OCI-LY7 (cell line): ENCODE data around the gene PADI3. TPM values are rescaled to one million over a fixed set of nuclear protein-coding genes. Genes with fewer than 3 reads are reported as not detected.
"Not testable (repeated sequence)": the region's sequence is repeated elsewhere in the genome, so short reads cannot be mapped to it uniquely, and the experiment has no call there.

Source experiments
- BruUV-seq: library from RNA; stranded (reverse); fragments of 400-500 nt; replicated peaks from 2 replicates; lab custom pipeline; 2021; lab: Mats Ljungman, UMichigan
- CTCF ChIA-PET: fragments of 300-600 bp; sonication (Branson Sonifier 250); formaldehyde crosslinking; loops from one replicate; lab custom pipeline; 2022; ENCODE audit warnings: antibody characterized with exemption; ENCODE audit not compliant: unreplicated experiment; lab: Charles Lee
- POLR2A ChIA-PET: fragments of 300-600 bp; sonication (Branson Sonifier 250); formaldehyde crosslinking; loops from one replicate; lab custom pipeline; 2022; ENCODE audit warnings: antibody characterized with exemption; lab: Charles Lee
- DNase-seq: peaks from one replicate; pipeline ENCODE4 v3.0.0-alpha.2; 2015; ENCODE audit warnings: low spot score
- H2AFZ ChIP-seq: fragments of 200-600 bp; sonication (generic), shearing (Covaris generic); 2 replicates; pipeline ENCODE4 v1.6.1; 2014; ENCODE audit warnings: mild to moderate bottlenecking, antibody characterized with exemption, low read length, moderate library complexity
- H3K27ac ChIP-seq: fragments of 200-600 bp; sonication (generic); 2 replicates; pipeline ENCODE4 v1.5.1; 2014; ENCODE audit warnings: mixed run types, low read depth, mild to moderate bottlenecking, moderate library complexity, low read length, inconsistent platforms; ENCODE audit not compliant: poor library complexity, severe bottlenecking
- H3K36me3 ChIP-seq: fragments of 200-600 bp; sonication (generic); 2 replicates; pipeline ENCODE4 v1.6.1; 2014; ENCODE audit warnings: mild to moderate bottlenecking, antibody characterized with exemption, low read length, moderate library complexity, mixed read lengths; ENCODE audit not compliant: insufficient read depth
- H3K4me1 ChIP-seq: fragments of 200-600 bp; sonication (generic); 2 replicates; pipeline ENCODE4 v1.5.1; 2014; ENCODE audit warnings: mild to moderate bottlenecking, low read length; ENCODE audit not compliant: insufficient read depth, poor library complexity, severe bottlenecking
- H3K4me2 ChIP-seq: fragments of 200-600 bp; sonication (generic); 2 replicates; pipeline ENCODE4 v1.6.1; 2014; ENCODE audit warnings: mild to moderate bottlenecking, low read length
- H3K4me3 ChIP-seq: fragments of 200-600 bp; sonication (generic); 2 replicates; pipeline ENCODE4 v1.5.1; 2014; ENCODE audit warnings: mild to moderate bottlenecking, low read depth, low read length; ENCODE audit not compliant: poor library complexity, severe bottlenecking
- H3K79me2 ChIP-seq: fragments of 200-600 bp; sonication (generic); 2 replicates; pipeline ENCODE4 v1.6.1; 2016; ENCODE audit warnings: low read depth, mild to moderate bottlenecking, low read length, moderate library complexity, mixed read lengths; ENCODE audit not compliant: insufficient read depth
- H3K9me2 ChIP-seq: fragments of 200-600 bp; sonication (generic); 2 replicates; pipeline ENCODE4 v1.6.1; 2016; ENCODE audit warnings: mild to moderate bottlenecking, low read length, mixed read lengths; ENCODE audit not compliant: insufficient read depth
- H3K9me3 ChIP-seq: fragments of 200-600 bp; sonication (generic); 2 replicates; pipeline ENCODE4 v1.6.1; 2014; ENCODE audit warnings: mild to moderate bottlenecking, mixed run types, low read length, mixed read lengths
- H4K20me1 ChIP-seq: fragments of 200-600 bp; sonication (generic); 2 replicates; pipeline ENCODE4 v1.6.1; 2014; ENCODE audit warnings: mild to moderate bottlenecking, antibody characterized with exemption, low read length, moderate library complexity, mixed read lengths; ENCODE audit not compliant: insufficient read depth
- CTCF ChIP-seq: fragments of 200-600 bp; sonication (generic); conservative IDR thresholded peaks from 2 replicates; pipeline ENCODE4 v1.5.1; 2014; ENCODE audit warnings: mild to moderate bottlenecking, antibody characterized with exemption, low read length, moderate library complexity, mixed read lengths
- EZH2phosphoT487 ChIP-seq: fragments of 200-600 bp; sonication (generic); IDR thresholded peaks from 2 replicates; pipeline ENCODE4 v1.6.1; 2018; ENCODE audit warnings: low read depth, borderline replicate concordance, mild to moderate bottlenecking, mixed run types, antibody characterized with exemption, low read length, moderate library complexity, mixed read lengths
- intact Hi-C: fragments of 100-400 bp; cut with micrococcal nuclease; formaldehyde crosslinking; loops from one replicate; pipeline ENCODE4 v1.10.0; 2022; ENCODE audit not compliant: unreplicated experiment
- total RNA-seq, 2 experiments: library from RNA; depleted of rRNA in 1 of 2; stranded (reverse); fragments of >200 nt in 1 of 2; shearing (Covaris generic) in 1 of 2; gene quantifications; 2 replicates each; pipeline ENCODE4 v1.2.3, GENCODE V29; 2014 to 2022

The PADI3 gene
- total RNA-seq, 2 experiments from 2014 or later = not detected

DNA sequence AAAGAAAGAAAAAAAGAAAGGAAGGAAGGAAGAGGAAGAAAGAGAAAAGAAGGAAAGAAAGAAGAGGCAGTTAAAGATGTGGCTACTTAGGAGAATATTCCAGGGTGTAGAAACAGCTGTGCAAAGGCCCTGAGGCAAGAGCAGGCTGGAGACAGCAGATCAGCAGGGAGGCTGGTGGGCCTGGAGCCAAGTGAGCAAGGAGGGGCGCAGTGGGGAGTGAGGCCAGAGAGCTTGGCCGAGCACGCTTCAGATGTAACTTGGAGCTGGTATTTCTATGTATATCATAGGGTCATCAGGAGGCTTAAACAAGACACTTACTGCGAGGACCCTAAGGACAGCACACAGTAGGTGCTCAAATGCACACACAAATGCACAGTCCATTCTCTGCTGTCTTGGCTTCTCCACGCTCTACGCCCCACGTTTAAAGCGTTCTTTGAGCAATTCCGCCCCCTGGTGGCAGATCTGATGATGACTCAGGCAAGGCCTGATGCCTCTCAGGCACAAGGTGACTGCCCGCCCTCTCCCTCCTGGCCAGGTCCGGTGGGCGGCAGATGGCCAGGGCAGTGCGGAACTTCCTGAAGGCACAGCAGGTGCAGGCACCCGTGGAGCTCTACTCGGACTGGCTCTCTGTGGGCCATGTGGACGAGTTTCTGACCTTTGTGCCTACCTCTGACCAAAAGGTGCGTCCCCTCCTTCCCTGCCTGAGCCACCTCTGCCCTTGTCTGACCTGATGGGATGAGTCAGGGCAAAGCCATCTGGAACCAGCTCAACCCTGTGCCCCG is 11.9 kb upstream of the PADI3 start:
- ChIA-PET POLR2A (interaction anchor here (1.0 kb wide), 1 partner anchor 100 kb away, joined by 3 read pairs; no protein-coding TSS in a partner anchor), CTCF (interaction anchor here (0.6 kb wide), 1 partner anchor 101 kb away, joined by 3 read pairs; no protein-coding TSS in a partner anchor)
- no peaks in the 10 kb centered on the region for H3K36me3 ChIP-seq
- H2AFZ ChIP-seq = no peak overlapping the region
- H3K9me2 ChIP-seq = no peaks in the 10 kb centered on the region
- no peak overlapping the region for H3K27ac ChIP-seq
- no peaks in the 10 kb centered on the region for H4K20me1 ChIP-seq
- DNase-seq = peak; percentile 83
- no peaks in the 10 kb centered on the region for H3K9me3 ChIP-seq
- no TSS peak for BruUV-seq
- no peak for TF ChIP-seq EZH2phosphoT487
- TF ChIP-seq CTCF = peak; percentile 88
- intact Hi-C loops = loop anchor here (1.0 to 5.0 kb wide), 3 partner anchors 95 to 178 kb away; no protein-coding TSS in a partner anchor
- no peaks in the 10 kb centered on the region for H3K4me1 ChIP-seq
- H3K4me3 ChIP-seq = no peak overlapping the region
- no peaks in the 10 kb centered on the region for H3K79me2 ChIP-seq
- no peak overlapping the region for H3K4me2 ChIP-seq

GRCh38 chr1:17237561-17237903 is 11.4 kb upstream of the PADI3 start:
- BruUV-seq = no TSS peak
- Histone ChIP-seq H3K9me2 (no peaks in the 10 kb centered on the region), H4K20me1 (no peaks in the 10 kb centered on the region), H3K4me2 (no peak overlapping the region), H3K79me2 (no peaks in the 10 kb centered on the region), H3K27ac (no peak overlapping the region), H3K4me3 (no peak overlapping the region), H3K4me1 (no peaks in the 10 kb centered on the region), H3K36me3 (no peaks in the 10 kb centered on the region), H2AFZ (no peak overlapping the region), H3K9me3 (no peaks in the 10 kb centered on the region)
- TF ChIP-seq EZH2phosphoT487 = no peak
- TF ChIP-seq CTCF = no peak
- ChIA-PET POLR2A (interaction anchor here (1.0 kb wide), 1 partner anchor 100 kb away, joined by 3 read pairs; no protein-coding TSS in a partner anchor), CTCF (no interaction called here)
- DNase-seq = no peak
- intact Hi-C loops = loop anchor here (1.0 to 5.0 kb wide), 3 partner anchors 95 to 178 kb away; no protein-coding TSS in a partner anchor

- no peaks in the 10 kb centered on the region for H3K9me2 ChIP-seq
- no peaks in the 10 kb centered on the region for H3K36me3 ChIP-seq
- H4K20me1 ChIP-seq = no peaks in the 10 kb centered on the region
- H3K27ac ChIP-seq = no peak overlapping the region
- H3K79me2 ChIP-seq = no peaks in the 10 kb centered on the region
- no peak overlapping the region for H3K4me2 ChIP-seq
- no peak overlapping the region for H3K4me3 ChIP-seq
- no peaks in the 10 kb centered on the region for H3K4me1 ChIP-seq
- H3K9me3 ChIP-seq = no peaks in the 10 kb centered on the region
- no peak for TF ChIP-seq CTCF
- no peak for TF ChIP-seq EZH2phosphoT487
- CTCF ChIA-PET = interaction anchor here (0.6 kb wide), 1 partner anchor 33 kb away, joined by 3 read pairs; no protein-coding TSS in a partner anchor
- no TSS peak for BruUV-seq
- intact Hi-C loops = loop anchor here (5.0 kb wide), 1 partner anchor 97 kb away; no protein-coding TSS in a partner anchor
- no peak overlapping the region for H2AFZ ChIP-seq
- POLR2A ChIA-PET = interaction anchor here (0.6 kb wide), 1 partner anchor 114 kb away, joined by 3 read pairs; no protein-coding TSS in a partner anchor
- DNase-seq = peak; percentile 82
These were observed 9.5 kb upstream of the PADI3 start for GRCh38 chr1:17239420-17239819.

DNA sequence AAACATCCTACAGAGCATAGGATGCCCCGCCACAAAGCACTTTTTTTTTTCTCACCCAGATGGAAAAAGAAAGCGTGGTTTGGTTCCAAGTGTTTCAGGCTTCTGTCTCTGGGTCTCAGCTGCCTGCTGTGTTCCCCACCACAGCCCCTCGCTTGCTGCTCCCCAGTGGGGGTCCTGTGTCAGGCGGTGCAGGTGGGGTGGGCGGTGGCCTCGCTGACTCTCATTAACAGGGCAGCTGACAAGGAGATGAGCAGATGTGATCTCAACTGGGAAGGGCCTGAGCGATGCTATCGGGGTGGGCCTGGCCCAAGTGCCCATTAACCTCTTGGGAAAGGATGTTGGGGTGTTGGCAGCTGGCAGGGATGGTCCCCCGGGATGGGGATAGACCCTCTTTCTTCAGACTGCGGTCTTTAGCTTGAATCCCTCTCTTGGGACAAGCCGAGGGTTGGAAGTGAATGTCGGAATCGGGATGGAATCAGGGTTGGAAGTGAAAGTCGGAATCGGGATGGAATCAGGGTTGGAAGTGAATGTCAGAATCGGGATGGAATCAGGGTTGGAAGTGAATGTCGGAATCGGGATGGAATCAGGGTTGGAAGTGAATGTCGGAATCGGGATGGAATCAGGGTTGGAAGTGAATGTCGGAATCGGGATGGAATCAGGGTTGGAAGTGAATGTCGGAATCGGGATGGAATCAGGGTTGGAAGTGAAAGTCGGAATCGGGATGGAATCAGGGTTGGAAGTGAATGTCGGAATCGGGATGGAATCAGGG is 7.7 kb upstream of the PADI3 start:
- H3K9me3 ChIP-seq, H3K4me3 ChIP-seq, BruUV-seq, DNase-seq, POLR2A ChIA-PET, H3K36me3 ChIP-seq, H3K4me2 ChIP-seq, H4K20me1 ChIP-seq, H2AFZ ChIP-seq, intact Hi-C loops, H3K4me1 ChIP-seq, H3K79me2 ChIP-seq, H3K27ac ChIP-seq, CTCF ChIA-PET, H3K9me2 ChIP-seq: not testable (repeated sequence)
